Smooth muscle cell (in vitro differentiated cells): ENCODE measurements around the gene XKR8. TPM values are rescaled to one million over a fixed set of nuclear protein-coding genes. Genes with fewer than 3 reads are reported as not detected.

Experiments used
- DNase-seq: peaks from one replicate; lab custom pipeline; 2025; ENCODE audit not compliant: unreplicated experiment; lab: John Stamatoyannopoulos, UW
- H2AFZ ChIP-seq: fragments of 200-600 bp; sonication (generic); 2 replicates; pipeline ENCODE4 v1.6.0; 2016; ENCODE audit warnings: antibody characterized with exemption, low read depth, mild to moderate bottlenecking
- H3F3A ChIP-seq: fragments of 200-600 bp; sonication (generic); 2 replicates; pipeline ENCODE4 v1.6.0; 2017; ENCODE audit warnings: antibody characterized with exemption, low read depth
- H3K27ac ChIP-seq: fragments of 200-600 bp; sonication (generic); 2 replicates; pipeline ENCODE4 v1.5.1; 2016; ENCODE audit warnings: low read depth, mild to moderate bottlenecking
- H3K27me3 ChIP-seq: fragments of 200-600 bp; sonication (generic); 2 replicates; pipeline ENCODE4 v1.6.1; 2016; ENCODE audit warnings: low read depth, mild to moderate bottlenecking
- H3K36me3 ChIP-seq: fragments of 200-600 bp; sonication (generic); 2 replicates; pipeline ENCODE4 v1.5.1; 2016; ENCODE audit warnings: low read depth
- H3K4me1 ChIP-seq: fragments of 200-600 bp; sonication (generic); 2 replicates; pipeline ENCODE4 v1.5.1; 2016; ENCODE audit warnings: low read depth
- H3K4me2 ChIP-seq: fragments of 200-600 bp; sonication (generic); 2 replicates; pipeline ENCODE4 v1.6.0; 2016; ENCODE audit warnings: mild to moderate bottlenecking
- H3K4me3 ChIP-seq: fragments of 200-600 bp; sonication (generic); 2 replicates; pipeline ENCODE4 v1.5.1; 2016; ENCODE audit warnings: mild to moderate bottlenecking
- H3K79me2 ChIP-seq: fragments of 200-600 bp; sonication (generic); 2 replicates; pipeline ENCODE4 v1.6.0; 2016; ENCODE audit warnings: low read depth, mild to moderate bottlenecking
- H3K9ac ChIP-seq: fragments of 200-600 bp; sonication (generic); 2 replicates; pipeline ENCODE4 v1.6.0; 2016; ENCODE audit warnings: low read depth
- H3K9me3 ChIP-seq: fragments of 200-600 bp; sonication (generic); replicated peaks from 2 replicates; pipeline ENCODE4 v1.5.1; 2016; ENCODE audit warnings: low read depth
- H4K20me1 ChIP-seq: fragments of 200-600 bp; sonication (generic); 2 replicates; pipeline ENCODE4 v1.6.0; 2016; ENCODE audit warnings: low read depth
- CTCF ChIP-seq: fragments of 200-600 bp; sonication (generic); IDR thresholded peaks from 2 replicates; pipeline ENCODE4 v1.5.1; 2017; ENCODE audit warnings: borderline replicate concordance, mild to moderate bottlenecking, antibody characterized with exemption; ENCODE audit not compliant: insufficient read depth, poor library complexity, severe bottlenecking
- WGBS: methylation state at CpG from one replicate; pipeline ENCODE4 v1.1.7; 2016; ENCODE audit warnings: low lambda C conversion rate; 5-methylcytosine and 5-hydroxymethylcytosine counted together
- polyA plus RNA-seq: library from polyadenylated mRNA; unstranded; fragments of >200 nt; fragmentation: Nextera tagmentation; extraction: Ambion mirVana; gene quantifications from 2 replicates; pipeline ENCODE4 v1.2.1, GENCODE V29; 2016
- total RNA-seq: library from RNA; depleted of rRNA; stranded (reverse); fragments of >200 nt; gene quantifications from 2 replicates; pipeline ENCODE4 v1.2.3, GENCODE V29; 2014

Gene XKR8
- total and polyA plus RNA-seq, 2 experiments from 2014 or later = 10.7 to 19.4 TPM

- Histone ChIP-seq H3K79me2 (no peaks in the 10 kb centered on the region), H3K36me3 (no peaks in the 10 kb centered on the region), H3K27me3 (no peaks in the 10 kb centered on the region), H3K4me3 (no peak overlapping the region), H3K9ac (no peak overlapping the region), H3K4me2 (peak overlapping the region; percentile 95), H3K9me3 (no peaks in the 10 kb centered on the region), H4K20me1 (no peaks in the 10 kb centered on the region), H3K4me1 (peaks cover 3% of the 10 kb centered on the region), H2AFZ (no peak overlapping the region), H3F3A (peaks cover 6% of the 10 kb centered on the region), H3K27ac (peak overlapping the region; percentile 13)
- 83% methylated on average over 4 of the region's 4 CpGs for WGBS
- no peak for TF ChIP-seq CTCF
- no peak for DNase-seq
Observed at GRCh38 chr1:27961646-27962221, 2.0 kb downstream of the XKR8 start.

GRCh38 chr1:27963393-27963792 is 3.6 kb downstream of the XKR8 start:
- no peaks in the 10 kb centered on the region for H3K36me3 ChIP-seq
- no peak overlapping the region for H3K4me2 ChIP-seq

GRCh38 chr1:27966402-27967105 is 6.8 kb downstream of the XKR8 start:
- no peak overlapping the region for H2AFZ ChIP-seq
- no peaks in the 10 kb centered on the region for H4K20me1 ChIP-seq
- no peak for TF ChIP-seq CTCF
- H3K79me2 ChIP-seq = no peaks in the 10 kb centered on the region
- H3F3A ChIP-seq = peaks cover 7% of the 10 kb centered on the region
- no peaks in the 10 kb centered on the region for H3K9me3 ChIP-seq
- no peaks in the 10 kb centered on the region for H3K36me3 ChIP-seq
- no peak overlapping the region for H3K4me2 ChIP-seq
- no peak for DNase-seq
- no peak overlapping the region for H3K9ac ChIP-seq
- no peak overlapping the region for H3K4me3 ChIP-seq
- no peaks in the 10 kb centered on the region for H3K4me1 ChIP-seq
- no peaks in the 10 kb centered on the region for H3K27me3 ChIP-seq
- 84% methylated on average over 24 of the region's 24 CpGs for WGBS
- H3K27ac ChIP-seq = peak overlapping the region; percentile 52

More at GRCh38 chr1:27963393-27963792, 3.6 kb downstream of the XKR8 start:
- Histone ChIP-seq H3K9me3 (no peaks in the 10 kb centered on the region), H3K4me1 (peaks cover 3% of the 10 kb centered on the region), H3F3A (peaks cover 6% of the 10 kb centered on the region), H2AFZ (no peak overlapping the region), H4K20me1 (no peaks in the 10 kb centered on the region), H3K9ac (no peak overlapping the region), H3K4me3 (no peak overlapping the region), H3K79me2 (no peaks in the 10 kb centered on the region), H3K27me3 (no peaks in the 10 kb centered on the region), H3K27ac (no peak overlapping the region)
- 97% methylated on average over 11 of the region's 11 CpGs for WGBS
- TF ChIP-seq CTCF = no peak
- DNase-seq = no peak
